IPS-NIHi11 (cell line): ENCODE measurements around the gene C5orf58.
A peak's percentile ranks its signal among the peaks of the same experiment; 100 is the strongest.

ENCODE experiments used
- DNase-seq: peaks from one replicate; pipeline ENCODE4 v3.0.0; 2012; ENCODE audit warnings: mixed read lengths, low spot score

C5orf58 gene

GRCh38 chr5:170232786-170233185 lies at the start of gene C5orf58:
Gene C5orf58, plus strand, starts transcription at chr5:170232985. Its CDS starts 1,992 bp downstream, at chr5:170234977.
- peak; percentile 69 for DNase-seq

- DNase-seq = peak; percentile 83
Observed at GRCh38 chr5:170183816-170184687, 48.7 kb upstream of the C5orf58 start.

- no peak for DNase-seq
Observed at GRCh38 chr5:170184737-170185136, 48.0 kb upstream of the C5orf58 start.

- no peak for DNase-seq
Observed at GRCh38 chr5:170186156-170186555, 46.6 kb upstream of the C5orf58 start.

GRCh38 chr5:170186856-170187255 lies 45.9 kb upstream of the C5orf58 start:
- no peak for DNase-seq

- DNase-seq = no peak
Observed at GRCh38 chr5:170190436-170191134, 42.2 kb upstream of the C5orf58 start.

GRCh38 chr5:170192829-170193228 lies 40.0 kb upstream of the C5orf58 start:
- no peak for DNase-seq

GRCh38 chr5:170195961-170196360 lies 36.8 kb upstream of the C5orf58 start:
- DNase-seq = peak; percentile 13

- DNase-seq = no peak
Observed at GRCh38 chr5:170200876-170201275, 31.9 kb upstream of the C5orf58 start.

- no peak for DNase-seq
Observed at GRCh38 chr5:170201311-170201710, 31.5 kb upstream of the C5orf58 start.

- no peak for DNase-seq
Observed at GRCh38 chr5:170202117-170202516, 30.7 kb upstream of the C5orf58 start.

- DNase-seq = no peak
Observed at GRCh38 chr5:170204202-170204601, 28.6 kb upstream of the C5orf58 start.

GRCh38 chr5:170206216-170206615 lies 26.6 kb upstream of the C5orf58 start:
- no peak for DNase-seq

- DNase-seq = no peak
Observed at GRCh38 chr5:170206958-170207357, 25.8 kb upstream of the C5orf58 start.

GRCh38 chr5:170211575-170212334 lies 21.0 kb upstream of the C5orf58 start:
- no peak for DNase-seq

- DNase-seq = peak; percentile 64
Observed at GRCh38 chr5:170216257-170216864, 16.4 kb upstream of the C5orf58 start.

- DNase-seq = no peak
Observed at GRCh38 chr5:170217831-170218230, 15.0 kb upstream of the C5orf58 start.

GRCh38 chr5:170218726-170219125 lies 14.1 kb upstream of the C5orf58 start:
- no peak for DNase-seq

- DNase-seq = no peak
Observed at GRCh38 chr5:170219615-170220014, 13.2 kb upstream of the C5orf58 start.

- no peak for DNase-seq
Observed at GRCh38 chr5:170220191-170220590, 12.6 kb upstream of the C5orf58 start.

GRCh38 chr5:170221327-170221741 lies 11.5 kb upstream of the C5orf58 start:
- DNase-seq = no peak

GRCh38 chr5:170223360-170223759 lies 9.4 kb upstream of the C5orf58 start:
- DNase-seq = no peak
